NCI-H774 (cell line): ENCODE measurements around the gene HYPK.
A peak's percentile ranks its signal among the peaks of the same experiment; 100 is the strongest.
"Not testable (repeated sequence)": the region's sequence is repeated elsewhere in the genome, so short reads cannot be mapped to it uniquely, and the experiment has no call there.

ENCODE experiments used
- DNase-seq: peaks from one replicate; lab custom pipeline; 2025; lab: John Stamatoyannopoulos, UW

Gene HYPK

DNA sequence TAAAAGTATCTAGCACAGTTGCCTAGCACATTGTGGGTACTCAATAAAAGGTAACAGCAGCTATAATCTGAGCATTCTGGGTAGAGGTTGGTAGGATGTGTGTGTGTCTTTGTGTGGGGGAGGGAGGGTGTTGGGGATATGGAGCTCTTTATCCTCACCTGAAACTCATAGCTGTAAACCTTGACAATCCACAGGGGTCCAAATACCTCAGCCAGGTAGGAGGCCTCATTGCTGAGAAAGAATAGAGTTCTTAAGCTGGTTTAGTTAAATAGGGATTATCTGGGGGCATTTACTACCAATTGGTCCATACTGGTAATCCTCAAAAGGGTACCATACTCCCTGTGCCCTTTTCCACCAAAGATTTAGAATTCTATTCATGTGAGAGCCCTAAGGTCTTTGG, 4.4 kb upstream of the HYPK start:
- DNase-seq: no peak

DNA sequence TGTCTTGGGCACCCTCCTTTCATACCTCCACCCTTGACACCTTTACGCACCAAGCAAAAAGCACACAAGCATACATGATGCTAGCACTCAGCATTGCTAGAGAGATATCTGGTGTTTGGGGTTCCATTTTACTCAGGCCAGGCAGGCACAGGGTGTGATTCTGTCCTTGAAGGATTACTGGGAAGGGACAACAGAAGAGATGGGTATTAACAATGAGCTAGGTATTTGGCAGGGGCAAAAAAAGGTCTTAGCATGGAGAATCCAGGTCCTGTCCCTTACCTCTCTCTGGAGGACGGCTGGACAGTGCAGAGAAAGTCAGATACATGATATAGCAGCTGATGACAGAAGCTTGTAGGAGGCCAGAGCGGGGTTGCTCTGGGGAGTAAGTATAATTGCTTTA, 3.8 kb upstream of the HYPK start:
- DNase-seq: no peak

- DNase-seq: peak; percentile 30
These were observed 1.0 kb upstream of the HYPK start for GRCh38 chr15:43799209-43799944.

GRCh38 chr15:43799945-43800285, 484 bp upstream of the HYPK start, which contains the start of gene SERINC4:
TSS of gene SERINC4 (minus strand) at chr15:43800220. CDS start at chr15:43799986, 234 bp downstream.
- DNase-seq: no peak

- not testable (repeated sequence) for DNase-seq
These were observed 2.3 kb downstream of the HYPK start for GRCh38 chr15:43802676-43803075.

GRCh38 chr15:43808435-43808950, 8.1 kb downstream of the HYPK start:
- DNase-seq: no peak

- no peak for DNase-seq
These were observed 8.7 kb downstream of the HYPK start for GRCh38 chr15:43808960-43809678.

- DNase-seq: not testable (repeated sequence)
These were observed 14.7 kb downstream of the HYPK start for GRCh38 chr15:43815064-43815463.

DNA sequence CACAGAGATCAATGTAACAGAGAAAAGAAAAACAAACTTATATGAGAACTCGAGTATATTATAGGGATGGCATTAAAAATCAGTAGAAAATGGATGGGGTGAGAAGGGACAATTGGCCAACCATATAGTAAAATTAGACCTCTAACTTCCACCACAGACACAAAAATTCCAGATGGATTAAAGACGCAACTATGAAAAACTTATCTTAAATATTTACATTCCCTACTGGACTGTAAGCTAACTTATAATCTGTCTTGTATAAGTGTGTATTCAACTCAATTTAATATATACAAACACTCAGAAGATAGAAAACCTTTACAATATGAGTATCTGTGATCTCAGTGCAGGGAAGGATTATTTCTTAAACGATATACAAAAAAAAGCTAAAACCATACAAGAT, 21.1 kb downstream of the HYPK start:
- DNase-seq: no peak

DNA sequence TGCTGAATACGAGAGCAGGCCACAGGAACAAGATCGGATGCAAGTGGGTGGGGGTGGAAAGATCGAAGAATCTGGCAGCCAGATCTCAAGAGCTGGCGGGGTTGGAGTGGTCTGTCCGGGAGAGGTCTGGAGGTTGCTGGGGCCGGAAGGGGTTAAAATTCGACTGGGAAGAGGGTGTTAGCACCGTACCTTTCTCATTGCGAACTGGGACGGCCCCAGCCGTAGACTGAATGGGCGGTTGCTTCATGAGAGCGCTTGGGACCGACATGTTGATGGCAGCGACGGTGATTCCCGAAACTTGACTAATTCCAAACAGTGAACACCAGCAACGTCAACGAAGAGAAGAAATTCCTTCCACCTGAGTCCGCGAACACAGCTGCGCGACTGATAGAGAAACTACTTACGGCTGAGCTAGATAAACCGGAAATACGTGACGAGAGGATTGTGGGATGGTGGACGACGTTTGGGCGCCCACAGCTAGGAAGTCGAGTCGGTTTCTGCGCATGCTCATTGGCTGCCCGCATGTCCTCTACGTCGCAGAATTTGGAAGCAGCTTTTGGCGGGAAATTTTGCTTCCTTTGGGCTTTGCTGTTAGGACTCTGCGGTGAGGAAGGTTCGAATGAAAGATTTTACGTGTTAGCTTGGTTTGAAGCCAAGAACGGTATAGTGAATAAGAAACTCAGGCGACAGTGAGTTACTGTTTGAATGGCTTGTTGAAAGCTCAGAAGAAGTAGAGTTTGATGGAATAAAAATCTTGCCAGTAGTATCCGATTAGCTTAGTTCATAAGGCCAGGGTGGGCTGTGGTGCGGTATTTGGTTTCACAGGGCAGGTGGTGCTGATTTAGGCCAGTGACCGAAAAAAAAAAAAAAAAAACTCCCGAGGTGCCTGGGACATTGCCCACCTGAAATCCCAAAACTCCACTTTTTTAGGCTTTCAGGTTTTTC, 24.2 kb downstream of the HYPK start, which contains the start of gene MFAP1:
TSS of gene MFAP1 (minus strand) at position 389 of the 945 bp plus-strand sequence. CDS start at position 268, 121 bp downstream.
- peak; percentile 96 for DNase-seq

DNA sequence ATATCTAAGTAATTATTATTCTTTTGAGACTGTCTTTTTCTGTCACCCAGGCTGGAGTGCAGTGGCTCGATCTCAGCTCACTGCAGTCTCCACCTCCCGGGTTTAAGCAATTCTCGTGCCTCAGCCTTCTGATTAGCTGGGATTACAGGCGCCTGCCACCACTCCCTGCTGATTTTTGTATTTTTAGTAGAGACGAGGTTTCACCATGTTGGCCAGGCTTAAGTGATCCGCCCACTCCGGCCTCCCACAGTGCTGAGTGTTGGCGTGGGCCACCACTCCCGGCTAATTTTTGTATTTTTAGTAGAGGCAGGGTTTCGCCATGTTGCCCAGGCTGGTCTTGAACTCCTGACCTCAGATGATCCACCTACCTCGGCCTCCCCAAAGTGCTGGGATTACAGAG, 24.9 kb downstream of the HYPK start:
- not testable (repeated sequence) for DNase-seq

GRCh38 chr15:43826029-43826507, 25.7 kb downstream of the HYPK start:
- DNase-seq: no peak

DNA sequence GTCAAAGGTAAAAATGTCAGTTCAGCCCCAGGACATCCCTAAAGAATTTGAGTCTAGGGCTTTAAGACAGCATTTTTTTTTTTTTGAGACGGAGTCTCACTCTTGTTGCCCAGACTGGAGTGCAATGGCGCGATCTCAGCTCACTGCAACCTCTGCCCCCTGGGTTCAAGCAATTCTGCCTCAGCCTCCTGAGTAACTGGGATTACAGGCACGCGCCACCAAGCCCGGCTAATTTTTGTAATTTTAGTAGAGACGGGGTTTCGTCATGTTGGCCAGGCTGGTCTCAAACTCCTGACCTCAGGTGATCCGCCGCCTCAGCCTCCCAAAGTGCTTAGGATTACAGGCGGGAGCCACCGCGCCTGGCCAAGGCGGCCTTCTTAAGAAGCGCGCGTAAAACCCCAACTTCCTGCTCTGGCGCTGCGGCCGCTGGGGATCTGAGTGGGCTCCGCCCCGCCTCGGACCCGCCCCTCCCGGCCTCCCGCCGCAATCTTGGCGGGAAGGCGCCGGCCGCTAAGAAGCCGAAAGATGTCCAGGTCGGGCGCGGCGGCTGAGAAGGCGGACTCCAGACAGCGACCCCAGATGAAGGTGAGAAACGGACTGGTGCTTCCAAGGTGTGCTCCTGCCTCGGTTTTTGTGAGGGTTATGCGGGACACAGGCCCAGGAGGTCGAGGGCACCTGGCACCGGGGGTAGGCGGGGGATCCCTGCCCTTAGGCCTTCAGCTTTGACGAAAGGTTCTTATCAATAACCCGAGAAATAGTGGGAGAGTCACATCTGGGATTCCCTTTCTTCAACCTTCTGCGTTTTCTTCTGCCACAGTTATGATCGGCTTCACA, 26.3 kb downstream of the HYPK start, which contains the start of gene WDR76:
TSS of gene WDR76 (plus strand) at position 495 of the 834 bp plus-strand sequence. CDS start at position 526, 31 bp downstream.
- DNase-seq: peak; percentile 83

DNA sequence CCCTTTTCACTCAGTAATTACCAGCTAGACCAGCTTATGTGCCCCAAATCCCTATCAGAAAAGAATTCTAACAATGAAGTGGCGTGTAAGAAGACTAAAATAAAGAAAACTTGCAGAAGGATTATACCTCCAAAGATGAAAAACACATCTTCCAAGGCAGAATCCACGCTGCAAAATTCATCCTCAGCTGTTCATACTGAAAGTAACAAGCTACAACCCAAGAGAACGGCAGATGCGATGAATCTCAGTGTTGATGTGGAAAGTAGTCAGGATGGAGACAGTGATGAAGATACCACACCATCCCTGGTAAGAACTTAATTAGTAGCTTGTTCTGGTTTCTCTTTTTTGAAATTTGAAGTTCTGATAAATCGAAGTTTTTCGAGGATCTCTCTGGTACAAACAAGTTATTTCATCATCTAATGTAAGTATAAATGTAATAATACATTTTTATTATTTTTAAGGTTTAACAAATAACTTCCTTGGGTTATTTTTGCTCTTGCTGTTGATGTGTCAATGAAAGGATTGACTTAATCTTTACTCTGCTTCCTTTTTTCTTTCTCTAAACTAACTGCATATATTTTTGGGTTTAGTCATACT, 27.8 kb downstream of the HYPK start:
- DNase-seq: no peak

DNA sequence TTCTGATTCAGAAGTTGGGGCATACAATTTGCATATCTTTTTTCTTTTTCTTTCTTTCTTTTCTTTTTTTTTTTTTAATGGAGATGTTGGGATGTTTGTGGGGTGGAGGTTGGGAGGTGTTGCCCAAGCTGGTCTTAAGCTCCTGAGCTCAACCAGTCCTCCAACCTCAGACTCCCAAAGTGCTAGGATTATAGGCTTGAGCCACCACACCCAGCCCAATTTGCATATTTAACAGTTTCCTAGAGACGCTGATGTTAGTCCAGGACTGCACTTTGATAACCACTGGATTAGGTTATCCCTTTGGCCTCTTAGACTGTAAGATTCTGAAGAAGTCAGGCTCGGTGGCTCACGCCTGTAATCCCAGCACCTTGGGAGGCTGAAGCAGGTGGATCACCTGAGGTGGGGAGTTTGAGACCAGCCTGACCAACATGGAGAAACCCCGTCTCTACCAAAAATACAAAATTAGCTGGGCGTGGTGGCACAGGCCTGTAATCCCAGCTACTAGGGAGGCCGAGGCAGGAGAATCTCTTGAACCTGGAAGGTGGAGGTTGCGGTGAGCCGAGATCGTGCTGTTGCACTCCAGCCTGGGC, 29.6 kb downstream of the HYPK start:
- DNase-seq: not testable (repeated sequence)

DNA sequence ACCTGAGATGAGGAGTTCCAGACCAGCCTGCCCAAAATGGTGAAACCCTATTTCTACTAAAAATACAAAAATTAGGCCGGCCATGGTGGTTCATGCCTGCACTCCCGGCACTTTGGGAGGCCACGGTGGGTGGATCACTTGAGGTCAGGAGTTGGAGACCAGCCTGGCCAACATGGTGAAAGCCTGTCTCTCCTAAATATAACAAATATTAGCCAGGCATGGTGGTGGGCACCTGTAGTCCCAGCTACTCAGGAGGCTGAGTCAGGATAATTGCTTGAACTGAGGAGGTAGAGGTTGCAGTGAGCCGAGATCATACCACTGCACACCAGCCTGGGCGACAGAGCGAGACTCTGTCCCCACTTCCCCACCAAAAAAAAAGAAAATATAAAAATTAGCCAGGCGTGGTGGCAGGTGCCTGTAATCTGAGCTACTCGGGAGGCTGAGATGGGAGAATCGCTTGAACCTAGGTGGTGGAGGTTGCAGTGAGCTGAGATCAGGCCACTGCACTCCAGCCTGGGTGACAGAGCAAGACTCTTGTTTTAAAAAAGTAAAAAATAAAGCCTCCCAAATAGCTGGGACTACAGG, 30.4 kb downstream of the HYPK start:
- not testable (repeated sequence) for DNase-seq

GRCh38 chr15:43831519-43832052, 31.2 kb downstream of the HYPK start:
- DNase-seq: not testable (repeated sequence)

GRCh38 chr15:43832485-43832884, 32.1 kb downstream of the HYPK start:
- not testable (repeated sequence) for DNase-seq

- DNase-seq: no peak
These were observed 45.0 kb downstream of the HYPK start for GRCh38 chr15:43845421-43845820.
